WTC11 (cell line): Measurements from ENCODE around the gene SIM1.

ENCODE experiments used
- CTCF ChIP-seq: fragments of 200-600 bp; IDR thresholded peaks from 2 replicates; pipeline ENCODE4 v1.8.0; 2022; ENCODE audit warnings: antibody characterized with exemption
- TF ChIP-seq, protein P1 (sequence below): sonication (generic); formaldehyde crosslinking; IDR thresholded peaks from 2 replicates; pipeline ENCODE4 v1.8.0; 2022; ENCODE audit warnings: mild to moderate bottlenecking, missing genetic modification reagents

DNA sequence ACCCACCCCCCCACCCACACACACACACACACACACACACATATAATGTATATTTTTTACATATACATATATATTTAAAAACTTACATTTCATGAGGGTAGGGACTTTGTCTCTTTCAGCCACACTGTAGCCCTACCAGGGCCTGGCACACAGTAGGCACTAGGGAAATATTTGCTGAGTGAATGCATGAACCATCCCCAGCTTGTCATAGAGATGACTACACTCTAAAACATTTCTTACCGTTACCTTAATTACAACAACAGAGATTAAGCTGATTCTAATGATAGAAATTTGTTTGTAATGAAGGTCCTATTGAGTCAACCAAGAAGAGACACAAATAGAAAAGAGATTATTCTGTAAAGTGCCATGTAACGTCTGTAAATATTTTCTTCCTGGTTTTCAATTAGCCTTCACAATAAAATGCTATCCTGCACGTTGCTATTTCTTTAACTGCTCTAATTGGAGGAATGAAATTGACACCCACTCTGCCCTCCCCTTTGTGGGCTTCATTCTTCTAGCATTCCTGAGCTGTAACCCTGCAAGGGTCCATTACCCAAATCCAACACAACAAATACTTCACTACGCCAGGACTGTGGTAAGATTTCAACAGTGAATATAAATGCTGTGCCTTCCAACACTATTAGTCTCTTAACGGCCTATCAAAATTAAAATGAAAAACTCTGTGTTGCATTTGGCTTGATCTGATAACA, 30.8 kb downstream of the SIM1 start:
- no peak for TF ChIP-seq CTCF
- TF ChIP-seq, protein P1, sequence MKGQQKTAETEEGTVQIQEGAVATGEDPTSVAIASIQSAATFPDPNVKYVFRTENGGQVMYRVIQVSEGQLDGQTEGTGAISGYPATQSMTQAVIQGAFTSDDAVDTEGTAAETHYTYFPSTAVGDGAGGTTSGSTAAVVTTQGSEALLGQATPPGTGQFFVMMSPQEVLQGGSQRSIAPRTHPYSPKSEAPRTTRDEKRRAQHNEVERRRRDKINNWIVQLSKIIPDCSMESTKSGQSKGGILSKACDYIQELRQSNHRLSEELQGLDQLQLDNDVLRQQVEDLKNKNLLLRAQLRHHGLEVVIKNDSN (CRISPR knock-in tag), result no peak
